GM18508 (cell line): ENCODE measurements around the gene LRRC32.

Experiments used
- ATAC-seq: cut with Tn5 transposase; IDR thresholded peaks from one replicate; pipeline ENCODE4 v1.9.1; 2021; ENCODE audit warnings: moderate number of reproducible peaks; ENCODE audit not compliant: insufficient read depth, unreplicated experiment

The LRRC32 gene

GRCh38 chr11:76670485-76671236 lies at the start of gene LRRC32:
LRRC32 (minus strand) TSS chr11:76670747; CDS start chr11:76665954, 4,793 bp downstream.
- ATAC-seq: no peak

GRCh38 chr11:76719686-76720085 lies 49.1 kb upstream of the LRRC32 start:
- no peak for ATAC-seq

GRCh38 chr11:76719281-76719680 lies 48.7 kb upstream of the LRRC32 start:
- ATAC-seq: no peak

GRCh38 chr11:76717816-76718215 lies 47.3 kb upstream of the LRRC32 start:
- no peak for ATAC-seq

- ATAC-seq: no peak
Observed at GRCh38 chr11:76717369-76717768, 46.8 kb upstream of the LRRC32 start.

- ATAC-seq: no peak
Observed at GRCh38 chr11:76716268-76716667, 45.7 kb upstream of the LRRC32 start.

GRCh38 chr11:76714493-76714892 lies 43.9 kb upstream of the LRRC32 start:
- no peak for ATAC-seq

- no peak for ATAC-seq
Observed at GRCh38 chr11:76713499-76713898, 43.0 kb upstream of the LRRC32 start.

GRCh38 chr11:76712125-76712524 lies 41.6 kb upstream of the LRRC32 start:
- ATAC-seq: no peak

- no peak for ATAC-seq
Observed at GRCh38 chr11:76709756-76710155, 39.2 kb upstream of the LRRC32 start.

GRCh38 chr11:76708972-76709660 lies 38.6 kb upstream of the LRRC32 start:
- ATAC-seq: no peak

- no peak for ATAC-seq
Observed at GRCh38 chr11:76707293-76707825, 36.8 kb upstream of the LRRC32 start.

GRCh38 chr11:76706667-76707066 lies 36.1 kb upstream of the LRRC32 start:
- ATAC-seq: no peak

GRCh38 chr11:76705826-76706225 lies 35.3 kb upstream of the LRRC32 start:
- ATAC-seq: no peak

GRCh38 chr11:76704171-76704948 lies 33.8 kb upstream of the LRRC32 start:
- ATAC-seq: no peak

- ATAC-seq: no peak
Observed at GRCh38 chr11:76703707-76704106, 33.2 kb upstream of the LRRC32 start.

GRCh38 chr11:76702336-76703128 lies 32.0 kb upstream of the LRRC32 start:
- no peak for ATAC-seq

GRCh38 chr11:76701294-76702040 lies 30.9 kb upstream of the LRRC32 start:
- ATAC-seq: no peak
